Caco-2 (cell line): ENCODE results near the gene CCDC136. TPM values are rescaled to one million over a fixed set of nuclear protein-coding genes. Genes with fewer than 3 reads are reported as not detected.

Experiments
- BruUV-seq: library from RNA; stranded (reverse); fragments of 400-500 nt; replicated peaks from 2 replicates; lab custom pipeline; 2021; lab: Mats Ljungman, UMichigan
- CTCF ChIA-PET: fragments of 300-600 bp; sonication (Branson Sonifier 250); formaldehyde crosslinking; loops from one replicate; lab custom pipeline; 2022; ENCODE audit warnings: antibody characterized with exemption; lab: Charles Lee
- POLR2A ChIA-PET: fragments of 300-600 bp; sonication (Branson Sonifier 250); formaldehyde crosslinking; loops from one replicate; lab custom pipeline; 2022; ENCODE audit warnings: antibody characterized with exemption; lab: Charles Lee
- DNase-seq, 2 experiments: peaks; one replicate each; pipeline versions ENCODE4 v3.0.0 to v3.0.0-alpha.2; 2020 to 2022
- H3K27me3 ChIP-seq: replicated peaks from 2 replicates; pipeline ENCODE4 v1.6.0; 2011; ENCODE audit warnings: low read length; ENCODE audit not compliant: control insufficient read depth, insufficient read depth
- H3K36me3 ChIP-seq: 2 replicates; pipeline ENCODE4 v1.5.1; 2011; ENCODE audit warnings: low read length; ENCODE audit not compliant: control insufficient read depth, insufficient read depth
- H3K4me1 ChIP-seq: fragments of 250-450 bp; sonication (Bioruptor Pico); 2 replicates; pipeline ENCODE4 v1.5.1; 2020; ENCODE audit warnings: mild to moderate bottlenecking
- H3K4me3 ChIP-seq: 2 replicates; pipeline ENCODE4 v1.5.1; 2011; ENCODE audit warnings: low read depth, mild to moderate bottlenecking, control low read depth, low read length
- H3K9me3 ChIP-seq: fragments of 250-450 bp; sonication (Bioruptor Pico); 2 replicates; pipeline ENCODE4 v1.5.1; 2020; ENCODE audit warnings: mild to moderate bottlenecking, moderate library complexity
- H3K27ac Mint-ChIP-seq: one replicate; pipeline ENCODE4 v1.8.0; 2022; ENCODE audit warnings: mixed read lengths; ENCODE audit not compliant: unreplicated experiment
- H3K27me3 Mint-ChIP-seq: one replicate; pipeline ENCODE4 v1.8.0; 2022; ENCODE audit warnings: mixed read lengths; ENCODE audit not compliant: insufficient read depth, unreplicated experiment
- H3K36me3 Mint-ChIP-seq: one replicate; pipeline ENCODE4 v1.8.0; 2022; ENCODE audit warnings: mild to moderate bottlenecking, mixed read lengths; ENCODE audit not compliant: insufficient read depth, unreplicated experiment
- H3K4me1 Mint-ChIP-seq: one replicate; pipeline ENCODE4 v1.8.0; 2022; ENCODE audit warnings: low read depth, mixed read lengths; ENCODE audit not compliant: unreplicated experiment
- H3K4me3 Mint-ChIP-seq: one replicate; pipeline ENCODE4 v1.8.0; 2022; ENCODE audit warnings: mild to moderate bottlenecking, moderate library complexity, mixed read lengths; ENCODE audit not compliant: unreplicated experiment
- H3K9me3 Mint-ChIP-seq: one replicate; pipeline ENCODE4 v1.8.0; 2022; ENCODE audit warnings: mixed read lengths; ENCODE audit not compliant: unreplicated experiment
- CTCF ChIP-seq, 2 experiments: fragments of 200-600 bp in 1 of 2; IDR thresholded peaks; 1 replicate in 1 of 2; 2 replicates in 1 of 2; pipeline versions ENCODE4 v1.5.1 to v1.8.0; 2011 to 2022; ENCODE audit warnings: antibody characterized with exemption in 1 of 2, control low read depth in 1 of 2, inconsistent platforms in 1 of 2, low read depth in 1 of 2, low read length in 1 of 2, mild to moderate bottlenecking in 1 of 2, moderate library complexity in 1 of 2; ENCODE audit not compliant: insufficient read depth in 1 of 2, severe bottlenecking in 1 of 2, unreplicated experiment in 1 of 2
- intact Hi-C: fragments of 100-400 bp; cut with micrococcal nuclease; formaldehyde crosslinking; loops from one replicate; pipeline ENCODE4 v1.10.0; 2022; ENCODE audit not compliant: unreplicated experiment
- total RNA-seq: library from RNA; stranded (reverse); gene quantifications from 2 replicates; pipeline ENCODE4 v1.2.3, GENCODE V29; 2022

The CCDC136 gene
- total RNA-seq, 1 experiment from 2014 or later, result 10.2 TPM

- peaks cover 55% of the 10 kb centered on the region for H3K36me3 Mint-ChIP-seq
- no peaks in the 10 kb centered on the region for H3K4me1 Mint-ChIP-seq
- H3K4me1 ChIP-seq, result no peaks in the 10 kb centered on the region
- no peak overlapping the region for H3K4me3 Mint-ChIP-seq
- DNase-seq, result no peak
- H3K36me3 ChIP-seq, result no peaks in the 10 kb centered on the region
- CTCF ChIA-PET, result interaction anchor here (1.9 kb wide), 1 partner anchor 10 kb away, joined by 6 read pairs; no protein-coding TSS in a partner anchor
- no peak overlapping the region for H3K27ac Mint-ChIP-seq
- intact Hi-C loops, result no loop called here
- no peaks in the 10 kb centered on the region for H3K27me3 Mint-ChIP-seq
- POLR2A ChIA-PET, result no interaction called here
- no peaks in the 10 kb centered on the region for H3K27me3 ChIP-seq
- H3K9me3 ChIP-seq, result no peaks in the 10 kb centered on the region
- H3K4me3 ChIP-seq, result no peak overlapping the region
- H3K9me3 Mint-ChIP-seq, result no peaks in the 10 kb centered on the region
- no peak for TF ChIP-seq CTCF (IDR thresholded peaks at IDR 0.05; ENCODE audit: insufficient read depth in 1 of 2, low read depth in 1 of 2, low read length in 1 of 2, severe bottlenecking in 1 of 2, unreplicated experiment in 1 of 2)
- no TSS peak for BruUV-seq
Observed at GRCh38 chr7:128840326-128841170, 48.8 kb downstream of the CCDC136 start.

- ChIA-PET CTCF (interaction anchor here (1.9 kb wide), 1 partner anchor 10 kb away, joined by 6 read pairs; no protein-coding TSS in a partner anchor), POLR2A (no interaction called here)
- no peak for DNase-seq
- H3K27ac Mint-ChIP-seq, result no peak overlapping the region
- no peak for TF ChIP-seq CTCF (IDR thresholded peaks at IDR 0.05; ENCODE audit: insufficient read depth in 1 of 2, low read depth in 1 of 2, low read length in 1 of 2, severe bottlenecking in 1 of 2, unreplicated experiment in 1 of 2)
- no peaks in the 10 kb centered on the region for H3K4me1 ChIP-seq
- BruUV-seq, result no TSS peak
- peaks cover 62% of the 10 kb centered on the region for H3K36me3 Mint-ChIP-seq
- no peaks in the 10 kb centered on the region for H3K27me3 Mint-ChIP-seq
- no peaks in the 10 kb centered on the region for H3K9me3 ChIP-seq
- H3K4me3 Mint-ChIP-seq, result no peak overlapping the region
- no peaks in the 10 kb centered on the region for H3K36me3 ChIP-seq
- no peak overlapping the region for H3K4me3 ChIP-seq
- H3K4me1 Mint-ChIP-seq, result no peaks in the 10 kb centered on the region
- no peaks in the 10 kb centered on the region for H3K9me3 Mint-ChIP-seq
- intact Hi-C loops, result no loop called here
- no peaks in the 10 kb centered on the region for H3K27me3 ChIP-seq
Observed at GRCh38 chr7:128841171-128841690, 49.5 kb downstream of the CCDC136 start.

GRCh38 chr7:128841921-128842673 is 50.3 kb downstream of the CCDC136 start:
- CTCF ChIA-PET, result interaction anchor here (0.6 to 1.9 kb wide), 4 partner anchors 9 to 406 kb away, joined by 3 to 6 read pairs (median 4); no protein-coding TSS in a partner anchor

More at GRCh38 chr7:128841921-128842673, 50.3 kb downstream of the CCDC136 start:
- Mint-ChIP-seq H3K36me3 (peaks cover 62% of the 10 kb centered on the region), H3K4me3 (no peak overlapping the region), H3K9me3 (no peaks in the 10 kb centered on the region), H3K4me1 (no peaks in the 10 kb centered on the region), H3K27ac (no peak overlapping the region), H3K27me3 (no peaks in the 10 kb centered on the region)
- intact Hi-C loops, result loop anchor here (1.0 kb wide), 1 partner anchor 38 kb away; no protein-coding TSS in a partner anchor
- H3K4me3 ChIP-seq, result no peak overlapping the region
- POLR2A ChIA-PET, result no interaction called here
- no peaks in the 10 kb centered on the region for H3K9me3 ChIP-seq
- DNase-seq, result peak in 1 of 2 experiments; percentile 58
- no peaks in the 10 kb centered on the region for H3K4me1 ChIP-seq
- no TSS peak for BruUV-seq
- no peaks in the 10 kb centered on the region for H3K27me3 ChIP-seq
- H3K36me3 ChIP-seq, result no peaks in the 10 kb centered on the region
- TF ChIP-seq CTCF (IDR thresholded peaks at IDR 0.05; ENCODE audit: insufficient read depth in 1 of 2, low read depth in 1 of 2, low read length in 1 of 2, severe bottlenecking in 1 of 2, unreplicated experiment in 1 of 2), result peak; percentile 63 to 88
